Measurements from ENCODE around the gene CLIC6. TPM values are rescaled to one million over a fixed set of nuclear protein-coding genes. Genes with fewer than 3 reads are reported as not detected.

Gene CLIC6
- total and polyA plus RNA-seq, 9 of the 15 experiments (the other 6 are each of a cell fraction or from before 2014, with no cell fraction given): not detected

- no peaks in the 10 kb centered on the region for H3K9me1 ChIP-seq (ENCODE audit: control insufficient read depth, insufficient read depth, low read length)
- peaks cover 28 to 39% of the 10 kb centered on the region in 2 experiments for H3K27me3 ChIP-seq (ENCODE audit: control insufficient read depth in 2 of 2, insufficient read depth in 2 of 2, low read length in 2 of 2)
- H2AFZ ChIP-seq (ENCODE audit: low read depth, low read length): no peak overlapping the region
- peaks cover 0 to 11% of the 10 kb centered on the region in 2 experiments; a peak in 3 of 5 replicates for H3K4me1 ChIP-seq (replicated peaks in 1 of 2; ENCODE audit: control insufficient read depth in 2 of 2, insufficient read depth in 2 of 2, low read length in 2 of 2)
- no peak for ATAC-seq
- TF ChIP-seq ZNF212 (CRISPR knock-in tag; IDR thresholded peaks at IDR 0.05) (no peak), FOXA1 (IDR thresholded peaks at IDR 0.05; ENCODE audit: borderline replicate concordance) (no peak), ZNF311 (CRISPR knock-in tag; IDR thresholded peaks at IDR 0.05) (no peak), MIER1 (IDR thresholded peaks at IDR 0.05; ENCODE audit: low read depth) (no peak), XRCC4 (IDR thresholded peaks at IDR 0.05; ENCODE audit: extremely low read depth, insufficient read depth, insufficient read length) (no peak), THRA (IDR thresholded peaks at IDR 0.05) (no peak)
- ChIA-PET CTCF (ENCODE audit: low intra/inter-chr PET ratio) (no interaction called here), POLR2A (no interaction called here)
- DNase-seq (ENCODE audit: extremely low read depth in 1 of 4, low spot score in 3 of 4): no peak
- intact Hi-C loops (cut with micrococcal nuclease): no loop called here
- no peaks in the 10 kb centered on the region for H3K36me3 ChIP-seq (ENCODE audit: control insufficient read depth, insufficient read depth, low read length)
- H3K27ac ChIP-seq (ENCODE audit: extremely low read depth, low read depth, low read length): no peak overlapping the region
- no peak overlapping the region for H3K4me2 ChIP-seq (ENCODE audit: insufficient read depth, low read length)
- WGBS (ENCODE audit: insufficient coverage, low coverage, missing lambda C conversion rate): 9% methylated on average over 4 of the region's 4 CpGs
- no TSS peak for BruUV-seq (replicated peaks)
- H3K79me2 ChIP-seq (ENCODE audit: control insufficient read depth, insufficient read depth, low read length): no peaks in the 10 kb centered on the region
- in situ Hi-C loops (cut with MboI): loop anchor here (25.0 kb wide), 1 partner anchor 258 kb away; the partner anchor contains the start of gene SMIM11
- no peaks in the 10 kb centered on the region for H4K20me1 ChIP-seq (replicated peaks; ENCODE audit: control insufficient read depth, insufficient read depth, low read length)
- no peaks in the 10 kb centered on the region for H3K9me3 ChIP-seq (replicated peaks; ENCODE audit: control insufficient read depth, insufficient read depth, low read depth, low read length)
- FAIRE-seq: no peak
- no peak overlapping the region for H3K9ac ChIP-seq (ENCODE audit: insufficient read depth in 1 of 2, low read depth in 2 of 2, low read length in 2 of 2)
- H3K4me3 ChIP-seq: no peak overlapping the region
These were observed 24.0 kb upstream of the CLIC6 start for GRCh38 chr21:34644825-34645224.
